Mucosa of rectum (tissue), 2 donors: ENCODE results near the gene CDRT15L2.
"Not testable (repeated sequence)": the region's sequence is repeated elsewhere in the genome, so short reads cannot be mapped to it uniquely, and the experiment has no call there.

Experiments
- H3K27ac ChIP-seq, 2 donors: one replicate each; pipeline ENCODE4 v1.7.0; 2013; ENCODE audit warnings: inconsistent platforms in 2 of 2, low read depth in 2 of 2, low read length in 2 of 2
- H3K27me3 ChIP-seq, 2 donors: one replicate each; pipeline ENCODE4 v1.7.0; 2013; ENCODE audit warnings: low read length in 2 of 2; ENCODE audit not compliant: control insufficient read depth in 2 of 2, insufficient read depth in 2 of 2
- H3K36me3 ChIP-seq, 2 donors: one replicate each; pipeline ENCODE4 v1.7.0; 2013; ENCODE audit warnings: low read length in 2 of 2; ENCODE audit not compliant: control insufficient read depth in 2 of 2, insufficient read depth in 2 of 2
- H3K4me1 ChIP-seq, 2 donors: one replicate each; pipeline ENCODE4 v1.7.0; 2013; ENCODE audit warnings: low read length in 2 of 2, mild to moderate bottlenecking in 1 of 2; ENCODE audit not compliant: control insufficient read depth in 2 of 2, insufficient read depth in 2 of 2
- H3K4me3 ChIP-seq, 2 donors: one replicate each; pipeline ENCODE4 v1.7.0; 2013; ENCODE audit warnings: low read length in 2 of 2
- H3K9ac ChIP-seq, 2 donors: one replicate each; pipeline ENCODE4 v1.7.0; 2013; ENCODE audit warnings: low read length in 2 of 2, low read depth in 1 of 2, mild to moderate bottlenecking in 1 of 2
- H3K9me3 ChIP-seq, 2 donors: one replicate each; pipeline ENCODE4 v1.7.0; 2013; ENCODE audit warnings: low read length in 2 of 2; ENCODE audit not compliant: control insufficient read depth in 2 of 2
- donor health status: healthy.
- donor health status: Normal muscosa, but diverticular disease.

Gene CDRT15L2

GRCh38 chr17:20554728-20555127 is 24.8 kb upstream of the CDRT15L2 start:
- H3K4me3 ChIP-seq, result not testable (repeated sequence)

GRCh38 chr17:20555135-20556010 is 24.2 kb upstream of the CDRT15L2 start:
- not testable (repeated sequence) for H3K36me3 ChIP-seq

More at GRCh38 chr17:20554728-20555127, 24.8 kb upstream of the CDRT15L2 start:
- not testable (repeated sequence) for H3K9ac ChIP-seq, H3K36me3 ChIP-seq, H3K27ac ChIP-seq, H3K4me1 ChIP-seq, H3K9me3 ChIP-seq, H3K27me3 ChIP-seq

GRCh38 chr17:20558096-20558495 is 21.4 kb upstream of the CDRT15L2 start:
- H3K9ac ChIP-seq, H3K27me3 ChIP-seq, H3K4me3 ChIP-seq, H3K4me1 ChIP-seq, H3K36me3 ChIP-seq, H3K9me3 ChIP-seq, H3K27ac ChIP-seq: not testable (repeated sequence)

More at GRCh38 chr17:20555135-20556010, 24.2 kb upstream of the CDRT15L2 start:
- H3K27me3 ChIP-seq, H3K9ac ChIP-seq, H3K4me1 ChIP-seq, H3K9me3 ChIP-seq, H3K27ac ChIP-seq, H3K4me3 ChIP-seq: not testable (repeated sequence)

GRCh38 chr17:20559018-20559417 is 20.5 kb upstream of the CDRT15L2 start:
- H3K27me3 ChIP-seq, result not testable (repeated sequence)

GRCh38 chr17:20562587-20562986 is 16.9 kb upstream of the CDRT15L2 start:
- Histone ChIP-seq H3K27ac (no peak overlapping the region), H3K4me1 (no peaks in the 10 kb centered on the region), H3K9ac (no peak overlapping the region), H3K9me3 (no peaks in the 10 kb centered on the region), H3K27me3 (no peaks in the 10 kb centered on the region), H3K36me3 (no peaks in the 10 kb centered on the region), H3K4me3 (no peak overlapping the region)

More at GRCh38 chr17:20559018-20559417, 20.5 kb upstream of the CDRT15L2 start:
- not testable (repeated sequence) for H3K4me3 ChIP-seq, H3K9ac ChIP-seq, H3K36me3 ChIP-seq, H3K27ac ChIP-seq, H3K9me3 ChIP-seq, H3K4me1 ChIP-seq

- not testable (repeated sequence) for H3K4me1 ChIP-seq, H3K4me3 ChIP-seq, H3K27me3 ChIP-seq, H3K36me3 ChIP-seq, H3K27ac ChIP-seq, H3K9ac ChIP-seq, H3K9me3 ChIP-seq
These were observed 14.3 kb upstream of the CDRT15L2 start for GRCh38 chr17:20565245-20565644.

- Histone ChIP-seq H3K9ac (no peak overlapping the region), H3K9me3 (no peaks in the 10 kb centered on the region), H3K4me3 (no peak overlapping the region), H3K27me3 (no peaks in the 10 kb centered on the region), H3K4me1 (no peaks in the 10 kb centered on the region), H3K27ac (no peak overlapping the region), H3K36me3 (no peaks in the 10 kb centered on the region)
These were observed 13.8 kb upstream of the CDRT15L2 start for GRCh38 chr17:20565711-20566110.

GRCh38 chr17:20566736-20567135 is 12.8 kb upstream of the CDRT15L2 start:
- H3K9me3 ChIP-seq, H3K9ac ChIP-seq, H3K4me1 ChIP-seq, H3K27ac ChIP-seq, H3K4me3 ChIP-seq, H3K27me3 ChIP-seq, H3K36me3 ChIP-seq: not testable (repeated sequence)

GRCh38 chr17:20567421-20567820 is 12.1 kb upstream of the CDRT15L2 start:
- H3K9me3 ChIP-seq, H3K27me3 ChIP-seq, H3K27ac ChIP-seq, H3K36me3 ChIP-seq, H3K4me3 ChIP-seq, H3K4me1 ChIP-seq, H3K9ac ChIP-seq: not testable (repeated sequence)

GRCh38 chr17:20568604-20569003 is 10.9 kb upstream of the CDRT15L2 start:
- not testable (repeated sequence) for H3K9me3 ChIP-seq, H3K36me3 ChIP-seq, H3K27me3 ChIP-seq, H3K4me1 ChIP-seq, H3K4me3 ChIP-seq, H3K9ac ChIP-seq, H3K27ac ChIP-seq
